Measurements from ENCODE around the gene LAMC1.

The LAMC1 gene

GRCh38 chr1:183081402-183082120, 58.3 kb downstream of the LAMC1 start:
- no peak for DNase-seq

GRCh38 chr1:183082650-183083049, 59.4 kb downstream of the LAMC1 start:
- no peak for DNase-seq

GRCh38 chr1:183087001-183087400, 63.8 kb downstream of the LAMC1 start:
- no peak for DNase-seq

GRCh38 chr1:183089025-183089639, 65.9 kb downstream of the LAMC1 start:
- no peak for DNase-seq

- no peak for DNase-seq
Measured at GRCh38 chr1:183090391-183091006, 67.3 kb downstream of the LAMC1 start.

- DNase-seq: no peak
Measured at GRCh38 chr1:183091181-183091580, 68.0 kb downstream of the LAMC1 start.

- no peak for DNase-seq
Measured at GRCh38 chr1:183092350-183092749, 69.1 kb downstream of the LAMC1 start.

GRCh38 chr1:183093066-183093668, 69.9 kb downstream of the LAMC1 start:
- no peak for DNase-seq

GRCh38 chr1:183093786-183094298, 70.6 kb downstream of the LAMC1 start:
- DNase-seq: no peak

- no peak for DNase-seq
Measured at GRCh38 chr1:183094351-183094750, 71.1 kb downstream of the LAMC1 start.

GRCh38 chr1:183096351-183096750, 73.1 kb downstream of the LAMC1 start:
- DNase-seq: no peak

- no peak for DNase-seq
Measured at GRCh38 chr1:183096894-183097293, 73.7 kb downstream of the LAMC1 start.

- peak; percentile 11 for DNase-seq
Measured at GRCh38 chr1:183097438-183098051, 74.3 kb downstream of the LAMC1 start.

GRCh38 chr1:183098317-183098716, 75.1 kb downstream of the LAMC1 start:
- no peak for DNase-seq

- peak; percentile 8 for DNase-seq
Measured at GRCh38 chr1:183100361-183100974, 77.2 kb downstream of the LAMC1 start.

- no peak for DNase-seq
Measured at GRCh38 chr1:183101081-183101480, 77.9 kb downstream of the LAMC1 start.

GRCh38 chr1:183101841-183102276, 78.6 kb downstream of the LAMC1 start:
- DNase-seq: peak; percentile 41

GRCh38 chr1:183103147-183103546, 79.9 kb downstream of the LAMC1 start:
- no peak for DNase-seq

- DNase-seq: no peak
Measured at GRCh38 chr1:183103577-183103976, 80.4 kb downstream of the LAMC1 start.

GRCh38 chr1:183105449-183105848, 82.2 kb downstream of the LAMC1 start:
- peak; percentile 28 for DNase-seq

- DNase-seq: no peak
Measured at GRCh38 chr1:183106166-183106565, 82.9 kb downstream of the LAMC1 start.

GRCh38 chr1:183106746-183107145, 83.5 kb downstream of the LAMC1 start:
- no peak for DNase-seq
